K562 (cell line): ENCODE results near the gene EVI5L. TPM values are rescaled to one million over a fixed set of nuclear protein-coding genes. Genes with fewer than 3 reads are reported as not detected.
A peak's percentile ranks its signal among the peaks of the same experiment; 100 is the strongest.

Experiments
- CBX8 ChIP-seq: fragments of 200-600 bp; sonication (generic); IDR thresholded peaks from 2 replicates; pipeline ENCODE4 v1.6.1; 2012; ENCODE audit warnings: borderline replicate concordance, mixed run types, low read depth, mild to moderate bottlenecking, moderate library complexity, mixed read lengths, low read length, control low read depth, inconsistent platforms; ENCODE audit not compliant: poor library complexity, severe bottlenecking; ENCODE audit errors: extremely low read depth
- CCNT2 ChIP-seq: IDR thresholded peaks from 2 replicates; pipeline ENCODE4 v1.6.1; 2011; ENCODE audit warnings: borderline replicate concordance, low read depth, mild to moderate bottlenecking, moderate library complexity, mixed read lengths, low read length; ENCODE audit not compliant: insufficient read length; ENCODE audit errors: extremely low read depth
- CXXC5 ChIP-seq: fragments of 250-450 bp; sonication (Bioruptor Pico); IDR thresholded peaks from 2 replicates; pipeline ENCODE4 v1.8.0; 2022; ENCODE audit warnings: inconsistent platforms, mild to moderate bottlenecking, moderate library complexity
- ELF2 ChIP-seq: fragments of 250-450 bp; sonication (Bioruptor Pico); IDR thresholded peaks from 2 replicates; pipeline ENCODE4 v1.5.0; 2021; ENCODE audit warnings: mild to moderate bottlenecking
- HES1 ChIP-seq: fragments of 450-650 bp; IDR thresholded peaks from 2 replicates; pipeline ENCODE4 v1.6.1; 2016; ENCODE audit warnings: low read depth, mild to moderate bottlenecking, moderate library complexity
- HNRNPL ChIP-seq: fragments of 200-400 bp; formaldehyde crosslinking; IDR thresholded peaks from 2 replicates; pipeline ENCODE4 v1.6.1; 2017; ENCODE audit warnings: low read depth, mild to moderate bottlenecking, low read length
- MBD2 ChIP-seq: sonication (generic); IDR thresholded peaks from 2 replicates; pipeline ENCODE4 v1.6.1; 2016; ENCODE audit warnings: low read depth, borderline replicate concordance
- PURB ChIP-seq: sonication (generic); formaldehyde crosslinking; IDR thresholded peaks from 2 replicates; pipeline ENCODE4 v1.9.0; 2021; ENCODE audit warnings: low read depth, mild to moderate bottlenecking, missing genetic modification reagents
- RFX5 ChIP-seq: IDR thresholded peaks from 2 replicates; pipeline ENCODE4 v1.6.1; 2011; ENCODE audit warnings: low read depth, mild to moderate bottlenecking, improper control_type of control experiment, low read length
- RREB1 ChIP-seq: fragments of 250-450 bp; sonication (Bioruptor Pico); IDR thresholded peaks from 2 replicates; pipeline ENCODE4 v1.4.0; 2020
- THRAP3 ChIP-seq: fragments of 450-650 bp; IDR thresholded peaks from 2 replicates; pipeline ENCODE4 v1.6.1; 2016; ENCODE audit warnings: mild to moderate bottlenecking, inconsistent platforms, borderline replicate concordance
- USF2 ChIP-seq: sonication (generic); formaldehyde crosslinking; IDR thresholded peaks from 2 replicates; pipeline ENCODE4 v1.5.0; 2020; ENCODE audit warnings: missing genetic modification reagents
- ZFP36 ChIP-seq: fragments of 150-350 bp; IDR thresholded peaks from 2 replicates; pipeline ENCODE4 v1.6.1; 2018; ENCODE audit warnings: low read length, low read depth; ENCODE audit not compliant: partially characterized antibody
- ZNF511 ChIP-seq: sonication (generic); formaldehyde crosslinking; IDR thresholded peaks from 2 replicates; pipeline ENCODE4 v1.8.0; 2022; ENCODE audit warnings: mild to moderate bottlenecking, missing genetic modification reagents
- polyA plus RNA-seq, 8 experiments: library from polyadenylated mRNA; depleted of rRNA in 4 of 8; stranded (reverse) in 5 of 8; unstranded in 3 of 8; fragments of >200 nt; fragmentation: Nextera tagmentation in 2 of 8; fragmentation: Illumina TruSeq in 1 of 8; extraction: Ambion mirVana in 2 of 8; extraction: Trizol in 1 of 8; gene quantifications; 2 replicates each; pipeline versions ENCODE4 v1.2.1 to v1.2.3, GENCODE V29; 2011 to 2014; ENCODE audit warnings: inconsistent platforms in 1 of 8, missing spikeins in 1 of 8
- total RNA-seq, 7 experiments: library from RNA; depleted of rRNA in 6 of 7; stranded (reverse); fragments of >200 nt in 6 of 7; fragmentation: Illumina TruSeq in 2 of 7; extraction: Trizol in 2 of 7; gene quantifications; 2 replicates each; pipeline versions ENCODE4 v1.2.1 to v1.2.3, GENCODE V29; 2011 to 2021; ENCODE audit warnings: low replicate concordance in 1 of 7

The EVI5L gene
- total and polyA plus RNA-seq, 9 of the 15 experiments (the other 6 are each of a cell fraction or from before 2014, with no cell fraction given) = 0.69 to 1.8 (median 1.2) TPM; not detected in 2

GRCh38 chr19:7871437-7872305 is 41.7 kb downstream of the EVI5L start (continued):
- TF ChIP-seq RREB1 (CRISPR knock-in tag) = no peak
- TF ChIP-seq HES1 = peak; percentile 49; the same call in 1 of the 2 replicates
- no peak for TF ChIP-seq MBD2
- TF ChIP-seq CXXC5 (CRISPR knock-in tag) = no peak
- TF ChIP-seq USF2 (CRISPR knock-in tag) = no peak
- TF ChIP-seq THRAP3 = no peak
- no peak for TF ChIP-seq HNRNPL
- no peak for TF ChIP-seq ZFP36
- peak; percentile 74; the same call in 1 of the 2 replicates for TF ChIP-seq ZNF511 (CRISPR knock-in tag)
- TF ChIP-seq CCNT2 = peak; percentile 29
- no peak for TF ChIP-seq CBX8
- no peak for TF ChIP-seq ELF2 (CRISPR knock-in tag)
- TF ChIP-seq PURB (CRISPR knock-in tag) = no peak
- TF ChIP-seq RFX5 = no peak
